HL-60 (cell line): ENCODE results near the gene CASP3.

ENCODE experiments used
- DNase-seq, 2 experiments: peaks; one replicate each; pipeline ENCODE4 v3.0.0-alpha.2; 2010 to 2020; ENCODE audit warnings: low read depth in 1 of 2, low spot score in 1 of 2
- H3K27ac ChIP-seq: fragments of 250-450 bp; sonication (Bioruptor Pico); replicated peaks from 2 replicates; pipeline ENCODE4 v1.5.1; 2020; ENCODE audit warnings: mild to moderate bottlenecking, moderate library complexity
- H3K27me3 ChIP-seq: fragments of 250-450 bp; sonication (Bioruptor Pico); 2 replicates; pipeline ENCODE4 v1.5.1; 2021; ENCODE audit warnings: mild to moderate bottlenecking, moderate library complexity; ENCODE audit not compliant: insufficient read depth, poor library complexity, severe bottlenecking
- H3K4me3 ChIP-seq: replicated peaks from 2 replicates; pipeline ENCODE4 v1.5.1; 2011; ENCODE audit warnings: mild to moderate bottlenecking, control low read depth, low read length; ENCODE audit not compliant: insufficient read depth
- GABPA ChIP-seq: IDR thresholded peaks from 2 replicates; pipeline ENCODE4 v1.6.1; 2012; ENCODE audit warnings: low read depth
- POLR2AphosphoS5 ChIP-seq: IDR thresholded peaks from 2 replicates; pipeline ENCODE4 v1.6.1; 2012; ENCODE audit warnings: low read depth
- SPI1 ChIP-seq: IDR thresholded peaks from 2 replicates; pipeline ENCODE4 v1.6.1; 2012; ENCODE audit warnings: low read depth, mild to moderate bottlenecking, borderline replicate concordance
- TF ChIP-seq, protein P1 (sequence below): IDR thresholded peaks from one replicate; pipeline ENCODE4 v1.5.1; 2011; ENCODE audit warnings: low read length, control low read depth, inconsistent platforms; ENCODE audit not compliant: insufficient read depth
- TF ChIP-seq, protein P2 (sequence below): IDR thresholded peaks from 2 replicates; pipeline ENCODE4 v1.6.1; 2012; ENCODE audit warnings: low read depth; ENCODE audit not compliant: insufficient replicate concordance

Gene CASP3

DNA sequence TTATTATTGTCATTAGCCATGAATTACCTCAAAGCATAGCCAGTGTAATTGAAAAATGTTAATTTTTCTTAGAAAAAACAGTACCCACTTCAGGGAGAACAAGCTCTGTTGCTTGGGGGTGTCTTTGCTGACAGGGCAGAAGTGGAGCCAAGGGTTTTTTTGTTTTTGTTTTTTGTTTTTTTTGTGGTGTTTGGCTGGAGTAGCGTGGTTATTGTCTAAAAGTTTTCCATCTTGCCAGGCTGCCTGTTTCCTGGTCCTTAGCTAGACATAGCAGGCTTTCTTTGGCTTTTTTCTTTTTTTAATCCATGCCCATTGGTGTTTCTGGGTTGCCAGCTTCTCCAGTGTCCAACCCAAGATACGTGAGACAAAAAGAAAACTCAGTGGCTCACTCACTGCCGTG, 61.5 kb downstream of the CASP3 start:
- H3K27ac ChIP-seq, result no peak overlapping the region

DNA sequence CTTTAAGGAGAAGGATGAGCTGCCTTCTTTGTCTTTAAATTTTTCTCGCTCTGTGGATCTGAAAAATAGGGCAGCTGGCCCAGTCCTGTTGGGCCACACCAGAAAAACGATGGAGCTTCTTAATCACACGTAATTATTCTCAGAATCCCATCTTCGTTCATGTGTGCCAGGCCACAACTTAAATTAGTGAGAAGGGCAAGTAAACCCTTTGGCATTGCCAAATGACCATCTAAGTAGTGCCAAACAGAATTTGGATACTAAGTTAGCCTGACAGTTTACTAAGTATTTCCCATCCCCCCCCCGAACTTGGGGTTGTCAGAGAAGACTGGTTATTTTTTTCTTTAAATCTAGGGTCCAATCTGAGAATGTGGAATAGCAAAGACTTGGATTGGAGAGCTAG, 62.0 kb downstream of the CASP3 start:
- Histone ChIP-seq H3K27ac (no peak overlapping the region), H3K27me3 (no peaks in the 10 kb centered on the region), H3K4me3 (no peak overlapping the region)
- DNase-seq, result no peak
- TF ChIP-seq SPI1, result no peak

More for the DNA sequence above, 61.5 kb downstream of the CASP3 start:
- DNase-seq, result no peak
- TF ChIP-seq SPI1, result no peak
- no peak for TF ChIP-seq POLR2AphosphoS5
- no peak for TF ChIP-seq GABPA
- no peak overlapping the region for H3K4me3 ChIP-seq
- H3K27me3 ChIP-seq, result no peaks in the 10 kb centered on the region

DNA sequence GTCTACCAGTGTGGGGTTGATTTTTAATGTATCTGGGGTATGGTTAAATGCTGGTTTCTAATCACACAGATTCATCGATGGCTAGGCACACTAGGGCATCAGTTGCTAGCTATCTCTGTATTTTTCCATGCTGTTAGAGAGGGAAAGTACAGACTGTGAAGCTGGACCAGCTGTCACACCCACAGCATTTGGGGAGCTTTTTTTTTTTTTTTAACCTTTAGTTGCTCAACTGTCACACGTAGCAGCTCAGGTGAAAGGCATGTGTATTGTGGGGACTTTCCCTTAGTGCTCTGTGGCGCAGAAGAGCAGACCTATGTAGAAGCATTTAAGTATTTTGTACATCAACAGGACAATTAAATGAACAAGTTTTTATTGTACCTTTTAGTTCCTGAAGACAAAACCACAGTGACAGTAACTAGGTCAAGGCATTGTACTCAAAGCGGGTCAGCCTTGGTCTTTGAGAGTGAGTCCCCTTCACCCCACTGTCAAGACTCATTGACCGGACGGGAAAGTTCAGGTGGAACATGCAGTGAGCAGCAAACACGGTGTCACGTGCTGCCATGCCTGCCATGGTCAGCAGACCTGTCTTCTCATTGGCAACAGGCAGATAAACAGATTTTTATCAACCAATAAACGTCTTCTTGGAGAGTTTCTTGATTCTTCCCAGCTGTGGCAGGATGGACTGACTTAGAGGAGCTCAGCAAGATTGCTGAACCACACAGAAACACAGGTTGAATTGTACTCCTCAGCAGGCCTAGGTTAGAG, 65.3 kb downstream of the CASP3 start:
- Histone ChIP-seq H3K27me3 (no peaks in the 10 kb centered on the region), H3K27ac (no peak overlapping the region), H3K4me3 (no peak overlapping the region)
- TF ChIP-seq GABPA (no peak), SPI1 (no peak), POLR2AphosphoS5 (no peak)
- TF ChIP-seq, protein P1, sequence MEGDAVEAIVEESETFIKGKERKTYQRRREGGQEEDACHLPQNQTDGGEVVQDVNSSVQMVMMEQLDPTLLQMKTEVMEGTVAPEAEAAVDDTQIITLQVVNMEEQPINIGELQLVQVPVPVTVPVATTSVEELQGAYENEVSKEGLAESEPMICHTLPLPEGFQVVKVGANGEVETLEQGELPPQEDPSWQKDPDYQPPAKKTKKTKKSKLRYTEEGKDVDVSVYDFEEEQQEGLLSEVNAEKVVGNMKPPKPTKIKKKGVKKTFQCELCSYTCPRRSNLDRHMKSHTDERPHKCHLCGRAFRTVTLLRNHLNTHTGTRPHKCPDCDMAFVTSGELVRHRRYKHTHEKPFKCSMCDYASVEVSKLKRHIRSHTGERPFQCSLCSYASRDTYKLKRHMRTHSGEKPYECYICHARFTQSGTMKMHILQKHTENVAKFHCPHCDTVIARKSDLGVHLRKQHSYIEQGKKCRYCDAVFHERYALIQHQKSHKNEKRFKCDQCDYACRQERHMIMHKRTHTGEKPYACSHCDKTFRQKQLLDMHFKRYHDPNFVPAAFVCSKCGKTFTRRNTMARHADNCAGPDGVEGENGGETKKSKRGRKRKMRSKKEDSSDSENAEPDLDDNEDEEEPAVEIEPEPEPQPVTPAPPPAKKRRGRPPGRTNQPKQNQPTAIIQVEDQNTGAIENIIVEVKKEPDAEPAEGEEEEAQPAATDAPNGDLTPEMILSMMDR, result no peak
- TF ChIP-seq, protein P2, sequence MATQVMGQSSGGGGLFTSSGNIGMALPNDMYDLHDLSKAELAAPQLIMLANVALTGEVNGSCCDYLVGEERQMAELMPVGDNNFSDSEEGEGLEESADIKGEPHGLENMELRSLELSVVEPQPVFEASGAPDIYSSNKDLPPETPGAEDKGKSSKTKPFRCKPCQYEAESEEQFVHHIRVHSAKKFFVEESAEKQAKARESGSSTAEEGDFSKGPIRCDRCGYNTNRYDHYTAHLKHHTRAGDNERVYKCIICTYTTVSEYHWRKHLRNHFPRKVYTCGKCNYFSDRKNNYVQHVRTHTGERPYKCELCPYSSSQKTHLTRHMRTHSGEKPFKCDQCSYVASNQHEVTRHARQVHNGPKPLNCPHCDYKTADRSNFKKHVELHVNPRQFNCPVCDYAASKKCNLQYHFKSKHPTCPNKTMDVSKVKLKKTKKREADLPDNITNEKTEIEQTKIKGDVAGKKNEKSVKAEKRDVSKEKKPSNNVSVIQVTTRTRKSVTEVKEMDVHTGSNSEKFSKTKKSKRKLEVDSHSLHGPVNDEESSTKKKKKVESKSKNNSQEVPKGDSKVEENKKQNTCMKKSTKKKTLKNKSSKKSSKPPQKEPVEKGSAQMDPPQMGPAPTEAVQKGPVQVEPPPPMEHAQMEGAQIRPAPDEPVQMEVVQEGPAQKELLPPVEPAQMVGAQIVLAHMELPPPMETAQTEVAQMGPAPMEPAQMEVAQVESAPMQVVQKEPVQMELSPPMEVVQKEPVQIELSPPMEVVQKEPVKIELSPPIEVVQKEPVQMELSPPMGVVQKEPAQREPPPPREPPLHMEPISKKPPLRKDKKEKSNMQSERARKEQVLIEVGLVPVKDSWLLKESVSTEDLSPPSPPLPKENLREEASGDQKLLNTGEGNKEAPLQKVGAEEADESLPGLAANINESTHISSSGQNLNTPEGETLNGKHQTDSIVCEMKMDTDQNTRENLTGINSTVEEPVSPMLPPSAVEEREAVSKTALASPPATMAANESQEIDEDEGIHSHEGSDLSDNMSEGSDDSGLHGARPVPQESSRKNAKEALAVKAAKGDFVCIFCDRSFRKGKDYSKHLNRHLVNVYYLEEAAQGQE, result no peak
- no peak for DNase-seq
